HG03060 (cell line): ENCODE measurements around the gene S100PBP.

Source experiments
- ATAC-seq: cut with Tn5 transposase; IDR thresholded peaks from one replicate; pipeline ENCODE4 v1.9.1; 2021; ENCODE audit warnings: low read depth, moderate number of reproducible peaks; ENCODE audit not compliant: unreplicated experiment

The S100PBP gene

DNA sequence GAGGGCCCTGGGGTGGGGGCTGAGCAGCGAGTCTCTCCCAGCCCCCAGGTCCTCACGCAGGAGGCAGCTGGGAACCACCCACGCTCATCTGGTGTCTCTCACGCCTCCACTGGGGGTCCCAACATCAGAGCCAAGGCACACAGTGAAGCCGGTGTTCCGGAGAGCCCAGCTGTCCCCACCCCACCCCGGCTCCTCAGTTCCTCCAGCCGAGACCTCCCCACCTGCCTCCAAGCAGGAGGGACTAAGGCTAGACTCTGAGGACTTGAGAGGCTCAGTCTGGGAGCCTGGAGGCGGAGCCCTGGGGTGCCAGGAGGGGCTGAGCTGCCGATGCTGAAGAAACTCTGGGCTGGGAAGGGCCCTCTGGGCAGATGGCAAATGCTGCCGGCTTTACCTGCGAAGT, 67.3 kb downstream of the S100PBP start:
- ATAC-seq, result no peak

GRCh38 chr1:32885676-32886003, 68.2 kb downstream of the S100PBP start:
- no peak for ATAC-seq

- no peak for ATAC-seq
Measured at GRCh38 chr1:32886004-32886827, 68.8 kb downstream of the S100PBP start, which contains the start of gene HPCA. Gene HPCA, plus strand, starts transcription at chr1:32886491. Its CDS starts 2,408 bp downstream, at chr1:32888899.

DNA sequence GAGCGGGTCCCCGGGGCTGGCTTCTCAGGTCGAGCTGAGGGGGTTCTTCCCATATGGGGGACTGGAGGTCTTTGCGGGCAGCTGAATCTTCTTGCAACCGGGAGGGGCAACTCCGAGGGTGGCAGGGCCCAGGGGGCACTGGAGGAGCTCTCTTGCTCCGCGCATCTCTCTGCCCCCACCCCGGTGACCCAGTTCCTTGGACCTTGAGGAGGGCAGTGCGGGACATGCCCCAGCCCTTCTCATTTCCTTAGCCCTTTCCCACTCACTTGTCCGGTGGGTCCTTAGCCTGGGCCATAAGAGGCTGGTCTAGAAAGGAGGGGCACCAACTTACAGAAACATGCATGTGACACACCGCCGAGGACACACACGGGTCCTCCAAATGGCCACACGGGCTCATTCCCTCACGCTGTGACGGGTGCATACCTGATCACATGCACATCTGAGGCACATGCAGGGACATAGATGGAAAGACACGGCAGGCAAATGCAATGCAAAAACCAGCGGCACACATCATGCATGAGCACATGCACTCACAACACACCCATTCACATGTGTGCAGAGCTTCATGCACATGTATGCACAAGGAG, 69.5 kb downstream of the S100PBP start:
- ATAC-seq, result no peak

DNA sequence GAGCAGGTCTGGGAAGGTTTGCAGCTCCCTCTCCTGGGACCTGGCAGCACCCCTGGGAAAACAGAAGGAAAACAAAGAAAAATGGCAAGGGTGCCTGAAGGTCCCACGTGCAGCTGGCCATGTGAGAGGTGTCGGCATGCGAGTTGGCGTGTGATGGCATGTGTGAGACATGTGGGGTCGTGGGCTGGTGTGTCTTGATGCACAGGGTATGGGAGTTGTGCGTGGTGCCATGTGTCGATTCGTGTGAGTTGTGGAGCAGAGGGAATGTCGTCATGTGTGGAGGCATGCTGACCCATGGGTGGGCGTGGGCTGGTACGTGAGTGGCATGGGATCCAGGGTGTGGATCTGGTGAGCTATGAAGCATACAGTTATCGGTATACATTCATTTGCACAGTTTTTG, 70.2 kb downstream of the S100PBP start:
- ATAC-seq, result no peak

GRCh38 chr1:32888134-32888533, 70.7 kb downstream of the S100PBP start:
- ATAC-seq, result no peak

GRCh38 chr1:32888677-32889420, 71.4 kb downstream of the S100PBP start:
- no peak for ATAC-seq

DNA sequence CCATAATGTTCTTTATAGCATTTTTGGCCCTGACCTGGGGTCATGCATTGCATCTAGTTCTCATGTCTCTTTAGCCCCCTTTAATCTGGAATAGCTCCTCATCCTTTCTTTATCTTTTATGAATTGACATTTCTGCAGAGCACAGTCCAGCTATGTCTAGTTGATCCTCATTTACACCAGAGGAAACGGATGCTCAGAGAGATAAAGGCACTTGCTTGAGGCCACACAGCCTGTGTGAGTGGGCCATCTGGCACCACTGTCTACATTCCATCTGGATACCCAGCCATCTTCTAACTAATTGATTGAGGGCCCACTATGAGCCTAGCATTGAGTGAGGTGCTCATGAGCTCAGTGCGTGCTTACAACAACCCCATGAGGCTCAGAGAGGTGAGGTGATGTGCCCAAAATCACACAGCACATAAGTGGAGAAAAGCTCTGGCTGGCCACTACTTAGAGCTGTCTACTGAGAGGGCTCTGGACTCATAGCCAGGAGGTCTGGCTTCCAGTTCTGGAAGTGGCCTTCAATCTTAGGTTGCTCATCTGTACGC, 72.4 kb downstream of the S100PBP start:
- no peak for ATAC-seq

GRCh38 chr1:32890516-32891240, 73.2 kb downstream of the S100PBP start:
- no peak for ATAC-seq

GRCh38 chr1:32891241-32891570, 73.8 kb downstream of the S100PBP start:
- ATAC-seq, result no peak

- ATAC-seq, result no peak
Measured at GRCh38 chr1:32891630-32892029, 74.2 kb downstream of the S100PBP start.

DNA sequence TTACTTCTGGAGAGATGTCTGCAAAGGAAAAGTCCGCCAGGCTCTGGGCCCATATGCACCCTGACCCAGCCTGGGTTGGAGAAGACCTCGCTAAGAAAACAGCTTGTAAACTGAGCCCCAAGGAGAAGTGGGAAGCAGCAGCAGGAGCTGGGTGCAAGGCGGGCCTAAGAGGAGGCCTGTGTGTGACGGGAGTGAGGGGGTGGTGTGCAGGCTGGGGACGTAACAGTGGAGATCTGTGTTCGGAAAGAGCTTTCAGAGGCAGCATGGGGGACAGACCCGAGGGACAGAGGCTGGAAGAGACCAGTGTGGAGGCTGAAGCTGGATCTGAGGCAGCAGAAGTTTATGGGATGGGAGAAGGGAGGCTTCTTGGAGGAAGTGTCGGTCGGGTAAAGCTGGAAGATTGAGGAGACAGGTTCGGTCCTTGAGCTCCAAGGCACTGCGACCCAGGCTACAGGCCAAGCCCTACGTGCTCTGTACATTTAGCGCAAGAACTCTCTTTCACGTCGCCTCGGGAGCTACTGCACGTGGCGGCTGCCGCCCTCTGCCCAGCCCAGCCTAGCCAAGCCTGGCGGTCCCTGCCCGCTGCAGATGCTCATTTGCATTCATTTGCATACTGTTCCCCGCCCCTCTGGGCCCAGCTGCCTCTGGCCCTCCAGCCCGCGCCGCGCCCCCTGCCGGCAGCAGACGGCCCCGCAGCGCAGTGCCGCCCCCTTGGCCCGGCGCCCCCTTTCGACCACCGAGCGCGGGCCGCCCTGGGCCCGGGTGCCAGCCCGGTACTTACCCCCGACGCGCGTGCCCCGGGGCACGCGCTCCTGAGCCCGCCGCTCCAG, 75.1 kb downstream of the S100PBP start:
- ATAC-seq, result no peak

- no peak for ATAC-seq
Measured at GRCh38 chr1:32893198-32894018, 76.0 kb downstream of the S100PBP start.

GRCh38 chr1:32894019-32894600, 76.7 kb downstream of the S100PBP start:
- ATAC-seq, result no peak

DNA sequence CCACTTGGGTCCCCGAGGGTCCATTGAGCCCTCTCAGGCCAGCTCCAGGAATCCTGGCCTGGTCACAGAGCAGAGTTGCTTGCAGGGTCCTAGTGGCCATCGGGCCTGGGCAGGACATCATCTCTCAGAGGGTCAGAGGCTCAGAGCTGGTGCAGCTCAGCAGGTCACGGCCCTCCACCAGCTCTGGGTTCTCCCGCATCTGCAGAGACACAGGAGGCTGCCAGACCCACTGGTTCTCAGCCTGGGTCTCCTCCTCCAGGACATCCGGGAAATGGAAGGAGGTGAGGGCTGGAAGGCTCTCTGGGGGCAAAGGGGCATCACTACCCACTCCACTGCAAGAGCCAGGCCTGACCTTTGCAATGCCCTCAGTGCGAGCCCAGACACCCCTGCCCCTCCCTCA, 77.2 kb downstream of the S100PBP start:
- no peak for ATAC-seq

- ATAC-seq, result no peak
Measured at GRCh38 chr1:32895325-32896215, 78.1 kb downstream of the S100PBP start.

GRCh38 chr1:32896451-32896850, 79.0 kb downstream of the S100PBP start:
- ATAC-seq, result no peak
